MCF 10A (cell line): Measurements from ENCODE around the gene DNAJC6. TPM values are rescaled to one million over a fixed set of nuclear protein-coding genes. Genes with fewer than 3 reads are reported as not detected.

Source experiments
- BruUV-seq: library from RNA; stranded (reverse); fragments of 400-500 nt; replicated peaks from 2 replicates; lab custom pipeline; 2021; lab: Mats Ljungman, UMichigan
- CTCF ChIA-PET: fragments of 300-600 bp; sonication (Branson Sonifier 250); formaldehyde crosslinking; extraction: SDS; loops from one replicate; lab custom pipeline; 2021; ENCODE audit warnings: antibody characterized with exemption, inconsistent platforms; lab: Yijun Ruan, JAX
- POLR2A ChIA-PET: fragments of 300-600, 350-650 bp; sonication (Branson Sonifier 250); formaldehyde crosslinking; extraction: SDS; loops from one replicate; lab custom pipeline; 2020; ENCODE audit warnings: antibody characterized with exemption, inconsistent platforms; lab: Yijun Ruan, JAX
- DNase-seq: peaks from one replicate; pipeline ENCODE4 v3.0.0-alpha.2; 2018; ENCODE audit not compliant: unreplicated experiment
- H3K27ac Mint-ChIP-seq: one replicate; pipeline ENCODE4 v1.8.0; 2022; ENCODE audit warnings: mild to moderate bottlenecking, low read depth, mixed read lengths; ENCODE audit not compliant: unreplicated experiment
- H3K27me3 Mint-ChIP-seq: one replicate; pipeline ENCODE4 v1.8.0; 2022; ENCODE audit warnings: mixed read lengths; ENCODE audit not compliant: insufficient read depth, unreplicated experiment
- H3K36me3 Mint-ChIP-seq: one replicate; pipeline ENCODE4 v1.8.0; 2022; ENCODE audit warnings: mild to moderate bottlenecking, moderate library complexity, mixed read lengths; ENCODE audit not compliant: insufficient read depth, unreplicated experiment
- H3K4me1 Mint-ChIP-seq: one replicate; pipeline ENCODE4 v1.8.0; 2022; ENCODE audit warnings: mixed read lengths; ENCODE audit not compliant: insufficient read depth, unreplicated experiment
- H3K4me3 Mint-ChIP-seq: one replicate; pipeline ENCODE4 v1.8.0; 2022; ENCODE audit warnings: mild to moderate bottlenecking, moderate library complexity, mixed read lengths; ENCODE audit not compliant: unreplicated experiment
- H3K9me3 Mint-ChIP-seq: one replicate; pipeline ENCODE4 v1.8.0; 2022; ENCODE audit warnings: mixed read lengths; ENCODE audit not compliant: unreplicated experiment
- CTCF ChIP-seq: fragments of 200-600 bp; IDR thresholded peaks from one replicate; pipeline ENCODE4 v1.8.0; 2022; ENCODE audit warnings: antibody characterized with exemption, mild to moderate bottlenecking; ENCODE audit not compliant: unreplicated experiment
- intact Hi-C: fragments of 100-400 bp; cut with micrococcal nuclease; formaldehyde crosslinking; loops from 2 replicates; pipeline ENCODE4 v1.14.1; 2022
- total RNA-seq: library from RNA; stranded (reverse); gene quantifications from 2 replicates; pipeline ENCODE4 v1.2.3, GENCODE V29; 2022

The DNAJC6 gene
- total RNA-seq, 1 experiment from 2014 or later = 7.9 TPM

- TF ChIP-seq CTCF = no peak
Measured at GRCh38 chr1:65316233-65316632, 6.9 kb downstream of the DNAJC6 start.

GRCh38 chr1:65317866-65318653 lies 8.7 kb downstream of the DNAJC6 start:
- intact Hi-C loops = no loop called here
- Mint-ChIP-seq H3K4me3 (no peak overlapping the region), H3K9me3 (no peaks in the 10 kb centered on the region), H3K4me1 (peaks cover under 1% of the 10 kb centered on the region), H3K36me3 (no peaks in the 10 kb centered on the region), H3K27ac (no peak overlapping the region), H3K27me3 (no peaks in the 10 kb centered on the region)
- no peak for TF ChIP-seq CTCF
- BruUV-seq = no TSS peak
- DNase-seq = no peak
- CTCF ChIA-PET = interaction anchor here (0.8 to 1.4 kb wide), 2 partner anchors 109 to 112 kb away, joined by 3 to 4 read pairs; no protein-coding TSS in a partner anchor
- POLR2A ChIA-PET = no interaction called here

More at GRCh38 chr1:65316233-65316632, 6.9 kb downstream of the DNAJC6 start:
- H3K4me3 Mint-ChIP-seq = no peak overlapping the region
- ChIA-PET CTCF (interaction anchor here (0.6 kb wide), 2 partner anchors 15 to 199 kb away, joined by 4 read pairs; no protein-coding TSS in a partner anchor), POLR2A (no interaction called here)
- no peaks in the 10 kb centered on the region for H3K4me1 Mint-ChIP-seq
- H3K27ac Mint-ChIP-seq = no peak overlapping the region
- peaks cover 5% of the 10 kb centered on the region for H3K36me3 Mint-ChIP-seq
- no TSS peak for BruUV-seq
- no peaks in the 10 kb centered on the region for H3K27me3 Mint-ChIP-seq
- intact Hi-C loops = no loop called here
- no peaks in the 10 kb centered on the region for H3K9me3 Mint-ChIP-seq
- no peak for DNase-seq

GRCh38 chr1:65319141-65319540 lies 9.8 kb downstream of the DNAJC6 start:
- Mint-ChIP-seq H3K4me3 (no peak overlapping the region), H3K27me3 (no peaks in the 10 kb centered on the region), H3K4me1 (peaks cover 5% of the 10 kb centered on the region), H3K9me3 (no peaks in the 10 kb centered on the region), H3K36me3 (no peaks in the 10 kb centered on the region), H3K27ac (no peak overlapping the region)
- POLR2A ChIA-PET = no interaction called here
- intact Hi-C loops = no loop called here
- TF ChIP-seq CTCF = no peak
- BruUV-seq = no TSS peak
- no peak for DNase-seq
- CTCF ChIA-PET = no interaction called here

GRCh38 chr1:65319754-65320153 lies 10.4 kb downstream of the DNAJC6 start:
- Mint-ChIP-seq H3K4me1 (peaks cover 5% of the 10 kb centered on the region), H3K9me3 (no peaks in the 10 kb centered on the region), H3K27me3 (no peaks in the 10 kb centered on the region), H3K36me3 (no peaks in the 10 kb centered on the region), H3K4me3 (no peak overlapping the region), H3K27ac (no peak overlapping the region)
- no TSS peak for BruUV-seq
- no peak for TF ChIP-seq CTCF
- intact Hi-C loops = no loop called here
- CTCF ChIA-PET = no interaction called here
- DNase-seq = no peak
- POLR2A ChIA-PET = no interaction called here
